Calu3 (cell line): ENCODE measurements around the gene VTI1B. TPM values are rescaled to one million over a fixed set of nuclear protein-coding genes. Genes with fewer than 3 reads are reported as not detected.

Experiments used
- BruUV-seq: library from RNA; stranded (reverse); fragments of 400-500 nt; replicated peaks from 2 replicates; lab custom pipeline; 2021; lab: Mats Ljungman, UMichigan
- CTCF ChIA-PET: fragments of 300-600 bp; sonication (Branson Sonifier 250); formaldehyde crosslinking; loops from one replicate; lab custom pipeline; 2022; ENCODE audit warnings: antibody characterized with exemption; lab: Charles Lee
- DNase-seq: peaks from one replicate; pipeline ENCODE4 v3.0.0; 2022
- H3K27ac Mint-ChIP-seq: one replicate; pipeline ENCODE4 v1.8.0; 2022; ENCODE audit warnings: mixed read lengths; ENCODE audit not compliant: unreplicated experiment
- H3K27me3 Mint-ChIP-seq: one replicate; pipeline ENCODE4 v1.8.0; 2022; ENCODE audit warnings: mixed read lengths; ENCODE audit not compliant: unreplicated experiment
- H3K36me3 Mint-ChIP-seq: one replicate; pipeline ENCODE4 v1.8.0; 2022; ENCODE audit warnings: mild to moderate bottlenecking, moderate library complexity, mixed read lengths; ENCODE audit not compliant: insufficient read depth, unreplicated experiment
- H3K4me1 Mint-ChIP-seq: one replicate; pipeline ENCODE4 v1.8.0; 2022; ENCODE audit warnings: mild to moderate bottlenecking, low read depth, mixed read lengths; ENCODE audit not compliant: unreplicated experiment
- H3K4me3 Mint-ChIP-seq: one replicate; pipeline ENCODE4 v1.8.0; 2022; ENCODE audit warnings: mild to moderate bottlenecking, low read depth, moderate library complexity, mixed read lengths; ENCODE audit not compliant: unreplicated experiment
- H3K9me3 Mint-ChIP-seq: one replicate; pipeline ENCODE4 v1.8.0; 2022; ENCODE audit warnings: low read depth, mixed read lengths; ENCODE audit not compliant: unreplicated experiment
- CTCF ChIP-seq: fragments of 200-600 bp; IDR thresholded peaks from one replicate; pipeline ENCODE4 v1.8.0; 2022; ENCODE audit warnings: antibody characterized with exemption; ENCODE audit not compliant: unreplicated experiment
- intact Hi-C: fragments of 100-400 bp; cut with micrococcal nuclease; formaldehyde crosslinking; loops from one replicate; pipeline ENCODE4 v1.10.0; 2022; ENCODE audit not compliant: unreplicated experiment
- total RNA-seq: library from RNA; stranded (reverse); gene quantifications from 2 replicates; pipeline ENCODE4 v1.2.3, GENCODE V29; 2022

VTI1B gene
- total RNA-seq, 1 experiment from 2014 or later = 75.5 TPM

GRCh38 chr14:67679006-67679405, 4.6 kb upstream of the VTI1B start:
- CTCF ChIA-PET = no interaction called here
- peaks cover 52% of the 10 kb centered on the region for H3K36me3 Mint-ChIP-seq

GRCh38 chr14:67675219-67675582, 769 bp upstream of the VTI1B start:
- TF ChIP-seq CTCF = no peak
- no peaks in the 10 kb centered on the region for H3K27me3 Mint-ChIP-seq
- intact Hi-C loops = loop anchor here (10.0 kb wide), 1 partner anchor 90 kb away; no protein-coding TSS in a partner anchor
- CTCF ChIA-PET = interaction anchor here (0.6 to 2.8 kb wide), 3 partner anchors 12 to 144 kb away, joined by 5 to 18 read pairs (median 13); no protein-coding TSS in a partner anchor
- peak overlapping the region; percentile 83 for H3K27ac Mint-ChIP-seq
- no peaks in the 10 kb centered on the region for H3K9me3 Mint-ChIP-seq
- DNase-seq = no peak
- H3K4me3 Mint-ChIP-seq = peak overlapping the region; percentile 88
- BruUV-seq = no TSS peak
- H3K36me3 Mint-ChIP-seq = peaks cover 40% of the 10 kb centered on the region
- peaks cover 28% of the 10 kb centered on the region for H3K4me1 Mint-ChIP-seq

More at GRCh38 chr14:67679006-67679405, 4.6 kb upstream of the VTI1B start:
- intact Hi-C loops = loop anchor here (10.0 kb wide), 1 partner anchor 86 kb away; no protein-coding TSS in a partner anchor
- Mint-ChIP-seq H3K4me1 (peaks cover 26% of the 10 kb centered on the region), H3K9me3 (no peaks in the 10 kb centered on the region), H3K4me3 (no peak overlapping the region), H3K27me3 (no peaks in the 10 kb centered on the region), H3K27ac (no peak overlapping the region)
- no TSS peak for BruUV-seq
- TF ChIP-seq CTCF = no peak
- no peak for DNase-seq

GRCh38 chr14:67674139-67674479, 323 bp downstream of the VTI1B start:
- H3K36me3 Mint-ChIP-seq = peaks cover 40% of the 10 kb centered on the region
- peak overlapping the region; percentile 88 for H3K4me3 Mint-ChIP-seq
- no peaks in the 10 kb centered on the region for H3K9me3 Mint-ChIP-seq
- no peak for TF ChIP-seq CTCF
- peak; percentile 83 for DNase-seq
- CTCF ChIA-PET = interaction anchor here (2.8 kb wide), 1 partner anchor 30 kb away, joined by 18 read pairs; no protein-coding TSS in a partner anchor
- H3K27ac Mint-ChIP-seq = peak overlapping the region; percentile 83
- intact Hi-C loops = loop anchor here (10.0 kb wide), 1 partner anchor 91 kb away; no protein-coding TSS in a partner anchor
- no peaks in the 10 kb centered on the region for H3K27me3 Mint-ChIP-seq
- no TSS peak for BruUV-seq
- peaks cover 28% of the 10 kb centered on the region for H3K4me1 Mint-ChIP-seq

- no peaks in the 10 kb centered on the region for H3K27me3 Mint-ChIP-seq
- H3K27ac Mint-ChIP-seq = peak overlapping the region; percentile 83
- DNase-seq = no peak
- CTCF ChIA-PET = interaction anchor here (2.8 kb wide), 1 partner anchor 31 kb away, joined by 18 read pairs; no protein-coding TSS in a partner anchor
- H3K4me1 Mint-ChIP-seq = peaks cover 28% of the 10 kb centered on the region
- BruUV-seq = TSS peak; percentile 46
- peaks cover 40% of the 10 kb centered on the region for H3K36me3 Mint-ChIP-seq
- no peaks in the 10 kb centered on the region for H3K9me3 Mint-ChIP-seq
- TF ChIP-seq CTCF = no peak
- H3K4me3 Mint-ChIP-seq = peak overlapping the region; percentile 88
- intact Hi-C loops = loop anchor here (10.0 kb wide), 1 partner anchor 91 kb away; no protein-coding TSS in a partner anchor
Measured at GRCh38 chr14:67673451-67673850, 981 bp downstream of the VTI1B start.
